Dermis microvascular lymphatic vessel endothelial cell (primary cell): ENCODE data around the gene SPOCD1. TPM values are rescaled to one million over a fixed set of nuclear protein-coding genes. Genes with fewer than 3 reads are reported as not detected.

Experiments used
- DNase-seq, 2 donors: peaks; one replicate each; pipeline versions ENCODE4 v3.0.0 to v3.0.0-alpha.2; 2010; ENCODE audit warnings: low read depth in 2 of 2
- total RNA-seq: library from RNA; depleted of rRNA; stranded (reverse); fragments of >200 nt; gene quantifications from 2 replicates; pipeline ENCODE4 v1.2.1, GENCODE V29; 2014

SPOCD1 gene
- total RNA-seq, 1 donor from 2014 or later, result 4.0 TPM

DNA sequence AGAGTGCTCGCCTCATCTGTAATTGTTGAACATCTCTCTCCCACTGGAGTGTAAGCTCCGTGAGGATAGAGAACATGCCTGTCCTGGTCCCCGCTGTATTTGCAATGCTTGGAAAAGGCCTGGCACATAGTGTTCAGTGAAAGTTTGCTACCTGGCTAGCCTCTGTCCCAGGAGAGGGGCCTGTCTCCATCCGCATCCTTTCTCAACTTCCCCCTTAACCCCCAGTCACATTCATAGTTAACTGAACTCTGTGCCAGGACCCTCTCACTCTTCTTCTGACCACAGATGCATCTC is 15.2 kb downstream of the SPOCD1 start:
- DNase-seq, result no peak

DNA sequence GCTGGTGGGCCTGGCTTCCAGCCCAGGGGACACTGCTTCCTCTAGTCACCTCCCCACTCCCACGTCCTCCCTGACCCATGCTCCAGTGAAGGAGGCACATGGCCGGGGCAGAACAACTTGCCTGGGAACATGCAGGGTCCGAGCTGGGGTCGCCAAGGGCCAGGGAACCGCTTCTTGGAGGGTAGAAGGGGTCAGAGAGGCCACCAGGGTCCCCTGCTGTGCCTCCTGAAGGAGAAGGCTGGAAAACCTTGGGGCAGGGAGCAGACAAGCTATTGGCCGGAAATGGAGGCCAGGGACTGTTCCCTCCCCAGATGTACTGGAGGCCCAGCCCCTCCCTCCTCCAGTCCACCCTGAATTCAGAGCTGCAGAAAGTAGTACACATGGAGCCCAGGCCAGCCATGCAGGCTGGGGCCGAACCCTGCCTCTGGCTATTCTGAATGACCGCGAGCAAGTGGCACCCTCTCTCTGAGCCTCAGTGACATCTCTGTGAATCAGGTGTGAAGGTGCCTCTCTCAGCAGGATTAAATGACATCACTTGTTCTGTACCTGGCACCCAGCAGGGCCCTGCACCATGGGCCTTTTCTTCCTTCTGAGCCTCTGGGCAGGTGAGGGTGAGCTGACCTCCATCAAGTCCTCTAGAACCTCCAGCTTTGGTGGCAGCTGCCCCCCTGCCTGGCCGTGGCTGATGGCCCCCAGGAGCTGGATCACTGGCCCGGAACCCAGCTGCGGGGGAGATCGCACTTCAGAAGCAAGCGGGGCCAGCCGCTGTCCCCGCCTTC is 15.7 kb downstream of the SPOCD1 start:
- DNase-seq, result no peak

DNA sequence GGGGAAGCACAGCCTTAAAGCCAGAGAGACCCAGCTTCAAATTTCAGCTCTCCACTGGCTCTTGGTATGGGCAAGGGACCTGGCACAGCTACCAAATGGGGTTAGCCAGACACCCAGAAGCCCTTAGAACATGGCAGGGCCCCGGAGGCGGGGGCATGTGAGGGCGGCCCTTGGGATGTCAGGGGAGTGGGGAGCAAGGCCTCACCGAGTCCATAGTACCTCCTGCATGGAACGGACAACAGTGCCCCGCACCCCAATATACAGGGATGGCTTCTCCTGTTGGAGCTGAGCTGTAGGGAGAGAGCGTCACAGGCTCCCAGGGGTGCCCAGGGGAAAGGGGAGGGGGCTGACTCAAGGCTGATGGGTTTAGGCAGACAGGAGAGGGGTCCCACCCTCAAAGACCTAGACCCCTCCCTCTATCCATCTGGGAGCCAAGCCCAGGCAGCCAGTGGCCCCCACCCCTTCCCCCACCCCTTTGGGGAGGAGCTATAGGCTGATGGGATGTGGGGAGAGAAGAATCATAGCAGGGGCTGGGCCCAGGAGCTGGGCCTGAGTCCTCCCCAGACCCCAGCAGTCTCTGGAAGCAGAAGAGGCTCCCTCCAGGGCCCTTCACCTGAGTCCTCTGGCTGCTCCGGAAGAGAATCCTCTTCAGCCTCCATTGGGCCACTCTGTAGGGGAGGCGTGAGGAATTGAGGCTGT is 16.5 kb downstream of the SPOCD1 start:
- no peak for DNase-seq

DNA sequence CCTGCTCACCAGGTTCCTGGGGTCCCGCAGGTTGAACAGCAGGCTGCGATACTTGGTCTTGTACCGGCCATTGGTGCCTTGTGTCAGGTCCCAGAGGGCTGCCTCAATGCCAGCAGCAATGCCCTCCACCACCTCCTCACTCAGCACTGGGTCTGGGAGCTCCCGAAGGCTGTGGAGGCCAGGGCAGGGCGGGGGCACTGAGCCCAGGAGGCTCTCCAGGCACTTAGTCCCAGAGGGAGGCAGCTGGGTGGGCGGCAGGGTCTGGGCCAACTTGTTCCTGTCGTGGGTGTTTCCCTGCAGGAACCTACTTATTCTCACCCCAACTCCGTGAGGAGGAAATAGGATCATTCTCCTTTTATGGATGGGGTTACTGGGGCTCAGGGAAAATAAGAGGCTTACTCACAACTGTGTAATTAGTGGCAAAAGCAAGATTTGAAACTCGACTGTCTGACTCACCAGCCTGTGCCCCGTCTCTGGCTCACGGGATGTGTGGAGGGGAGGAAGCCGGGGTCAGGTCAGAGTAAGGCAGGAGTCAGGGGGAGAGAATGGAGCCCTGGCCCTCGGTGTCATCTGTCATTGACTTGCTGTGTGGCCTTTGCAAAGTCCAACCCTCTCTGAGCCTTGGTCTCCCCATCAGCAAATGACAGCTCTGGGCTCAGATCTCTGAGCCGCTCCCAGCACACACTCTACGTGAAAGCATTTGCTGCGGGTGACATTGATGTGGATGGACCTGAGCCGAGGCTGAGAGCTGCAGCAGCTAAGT is 17.2 kb downstream of the SPOCD1 start:
- DNase-seq, result peak in 1 of 2 donors; percentile 86

DNA sequence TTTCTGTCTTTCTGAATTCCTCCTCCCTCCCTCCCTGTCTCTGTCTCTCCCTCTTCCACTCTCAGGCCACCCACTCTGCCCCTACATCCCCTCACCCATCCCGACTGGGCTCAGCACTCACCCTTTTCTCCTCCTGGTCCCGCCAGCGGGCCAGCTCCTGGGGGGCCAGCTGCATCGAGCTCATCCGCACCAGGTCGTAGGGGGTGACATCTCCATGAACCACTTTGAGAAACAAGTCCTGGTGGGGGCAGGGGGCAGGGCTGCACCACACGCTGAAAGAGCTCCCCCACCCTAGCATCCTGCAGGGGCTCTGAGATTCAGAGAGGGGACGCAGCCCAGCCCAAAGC is 17.8 kb downstream of the SPOCD1 start:
- no peak for DNase-seq

DNA sequence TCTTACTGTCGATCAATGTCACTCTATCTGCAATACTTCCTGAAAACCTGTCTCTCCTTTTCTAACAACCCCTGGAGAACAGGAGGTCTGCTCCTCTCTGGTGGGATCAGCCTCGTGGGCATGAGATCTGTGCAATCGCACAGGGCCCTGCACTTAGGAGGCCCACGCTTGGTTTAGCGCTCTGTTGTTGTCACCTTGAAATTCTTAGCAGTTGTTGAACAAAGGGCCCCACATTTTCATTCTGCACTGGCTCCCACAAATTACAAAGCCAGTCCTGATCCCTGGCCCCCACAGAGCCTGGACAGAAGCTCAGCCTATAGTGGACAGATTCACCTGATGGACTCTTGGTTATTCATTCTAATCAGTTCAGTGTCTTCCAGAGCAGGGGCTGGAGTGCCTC is 18.6 kb downstream of the SPOCD1 start:
- no peak for DNase-seq

DNA sequence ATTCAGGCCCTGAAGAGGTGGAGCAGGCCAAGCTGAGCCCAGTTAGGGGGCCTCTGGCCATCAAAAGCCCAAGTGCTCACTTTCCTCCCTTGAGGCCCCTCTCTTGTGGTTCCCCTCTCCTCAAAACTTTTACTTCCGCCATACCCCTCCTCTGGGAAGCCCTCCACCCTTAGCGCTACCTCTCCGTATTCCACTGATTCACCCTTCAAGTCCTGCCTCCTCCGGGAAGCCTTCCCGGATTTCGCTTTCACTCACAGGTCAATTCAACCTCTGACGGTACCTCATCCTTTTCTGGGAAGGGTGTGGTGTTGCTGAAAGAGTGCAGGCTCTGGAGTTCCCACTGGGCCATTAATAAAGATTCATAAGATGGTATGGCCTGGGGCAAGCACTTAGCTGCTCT is 19.1 kb downstream of the SPOCD1 start:
- DNase-seq, result no peak

DNA sequence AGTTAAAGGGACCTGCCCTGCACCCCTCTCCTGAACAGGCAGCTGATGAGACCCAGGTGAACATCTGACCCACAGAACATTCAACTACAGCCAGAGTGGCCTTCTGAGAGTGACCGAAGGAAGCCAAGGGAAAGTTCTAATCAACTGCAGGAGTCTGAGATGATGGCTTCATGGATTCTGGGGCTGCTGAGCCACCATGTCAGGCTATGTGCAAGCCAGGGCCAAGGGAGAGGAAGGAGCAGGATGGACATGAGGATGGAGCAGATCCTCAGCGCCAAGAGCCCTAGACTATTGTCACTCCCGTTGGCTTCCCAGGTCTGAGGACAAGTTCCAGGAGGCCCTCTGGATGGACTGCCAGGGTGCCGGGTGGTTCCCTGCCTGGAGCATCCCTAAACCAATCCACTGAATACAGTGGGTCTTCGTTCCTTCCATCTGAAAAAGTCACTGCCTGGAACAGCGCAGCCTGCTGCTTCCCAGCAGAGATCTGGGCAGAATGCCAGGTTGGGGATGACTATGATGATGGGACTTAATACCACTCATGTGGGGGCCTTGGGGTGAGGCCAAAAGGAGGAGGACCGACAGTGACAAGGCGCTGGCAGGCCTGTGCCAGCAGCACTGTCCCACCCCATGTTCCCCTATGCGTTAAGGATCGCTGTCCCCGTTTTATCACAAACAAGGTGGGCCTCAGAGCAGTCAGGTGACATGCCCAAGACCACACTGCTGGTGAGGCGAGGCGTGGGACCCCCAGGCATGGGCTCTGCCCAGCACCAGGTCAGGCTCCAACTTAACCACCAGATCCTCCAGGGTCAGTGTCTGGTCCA is 19.8 kb downstream of the SPOCD1 start:
- peak in 1 of 2 donors; percentile 80 for DNase-seq

DNA sequence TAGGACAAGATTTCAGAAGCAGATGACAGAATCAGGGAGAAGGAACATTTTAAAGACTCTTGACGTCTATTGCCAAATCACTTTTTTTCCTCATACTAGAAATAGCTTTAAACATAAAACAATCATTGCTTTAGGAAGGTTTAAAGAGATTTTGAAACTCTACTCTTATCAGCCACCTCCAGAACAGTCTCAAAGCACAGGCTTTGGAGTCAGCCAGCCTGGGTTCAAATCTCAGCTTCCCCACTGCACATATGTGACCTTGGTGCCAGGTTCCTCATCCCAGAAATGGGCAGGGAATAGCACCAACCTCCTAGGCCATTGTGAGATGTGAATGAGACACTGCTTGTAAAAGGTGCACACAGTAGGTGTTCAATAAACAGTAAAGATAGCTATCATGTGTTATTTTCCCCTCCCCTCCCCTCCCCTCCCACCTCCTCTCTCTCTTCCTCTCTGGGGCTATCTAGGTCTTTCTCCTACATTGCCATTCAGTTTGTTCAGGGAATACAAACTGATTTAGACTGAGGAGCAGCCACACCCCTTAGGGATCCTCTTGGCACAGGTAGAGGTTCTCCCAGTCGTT is 20.6 kb downstream of the SPOCD1 start:
- DNase-seq, result no peak

DNA sequence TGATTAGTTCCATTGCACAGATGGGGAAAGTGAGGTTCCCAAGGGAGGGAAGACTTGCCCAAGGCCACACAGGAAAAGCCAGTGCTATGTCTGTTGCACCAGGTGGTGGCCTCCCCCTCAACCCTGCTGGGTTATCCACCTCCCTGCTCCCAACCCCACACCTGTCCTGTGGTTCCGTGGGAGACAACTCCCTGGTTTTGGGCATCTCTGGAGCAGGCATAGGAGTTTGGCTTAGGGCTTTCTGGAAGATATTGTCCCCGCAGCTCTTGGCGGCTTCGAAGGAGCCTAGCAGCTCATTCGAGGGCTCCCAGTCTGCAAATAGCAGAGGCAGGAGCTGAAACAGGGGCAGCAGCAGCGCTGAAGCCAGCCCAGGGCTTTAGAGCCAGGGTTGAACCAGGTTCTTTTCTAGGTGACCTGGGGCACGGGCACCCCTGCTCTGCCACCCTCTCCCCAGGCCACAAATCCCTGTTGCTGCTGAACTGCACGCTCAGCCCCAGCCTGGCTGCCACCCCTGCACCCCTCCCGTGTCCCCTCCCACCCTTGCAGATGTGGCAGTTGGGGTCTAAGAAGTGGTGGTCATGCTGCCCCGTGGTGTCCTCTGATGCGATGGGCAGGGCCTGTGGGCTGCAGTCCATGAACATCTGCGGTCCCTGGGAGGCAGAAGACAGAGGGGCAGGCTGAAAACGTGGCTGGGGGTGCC is 22.1 kb downstream of the SPOCD1 start:
- DNase-seq, result no peak

DNA sequence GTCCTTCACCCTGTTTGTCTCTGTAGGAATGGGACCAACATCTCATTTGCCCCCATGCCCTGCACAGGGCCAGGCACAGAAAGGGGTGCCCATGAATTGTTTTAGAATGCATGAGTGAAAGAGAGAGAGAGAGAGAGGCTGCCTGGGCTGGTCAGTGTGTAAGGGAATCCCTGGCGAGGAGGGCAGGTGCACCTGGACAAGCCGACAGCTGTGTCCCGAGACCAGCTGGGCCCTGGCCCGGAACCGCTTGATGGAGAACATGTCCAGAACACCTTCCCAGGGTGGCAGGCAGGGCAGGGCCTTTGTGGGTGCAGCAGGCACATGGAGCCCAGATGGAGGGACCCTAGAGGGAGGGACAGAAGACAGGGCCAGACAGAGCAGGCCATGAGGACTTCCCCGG is 22.7 kb downstream of the SPOCD1 start:
- no peak for DNase-seq

DNA sequence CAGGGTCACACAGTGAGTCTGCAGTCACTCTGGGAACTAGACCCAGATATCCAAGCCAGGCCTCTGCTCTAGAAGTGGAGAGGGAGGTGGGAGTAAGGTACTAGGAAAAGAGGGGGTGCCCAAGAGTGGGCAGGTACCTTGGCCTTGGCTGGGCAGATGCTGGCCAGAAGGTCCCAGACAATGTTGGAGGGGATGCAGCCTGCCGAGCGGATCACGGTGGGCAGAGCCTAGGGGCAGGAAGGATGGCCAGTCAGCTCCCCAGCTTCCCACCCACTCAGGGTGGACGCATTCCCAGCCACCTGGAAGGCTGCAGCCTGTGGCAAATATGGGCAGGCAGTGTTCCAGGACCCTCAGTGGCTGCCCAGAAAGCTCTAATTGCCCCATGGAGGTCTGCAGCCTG is 23.3 kb downstream of the SPOCD1 start:
- no peak for DNase-seq

DNA sequence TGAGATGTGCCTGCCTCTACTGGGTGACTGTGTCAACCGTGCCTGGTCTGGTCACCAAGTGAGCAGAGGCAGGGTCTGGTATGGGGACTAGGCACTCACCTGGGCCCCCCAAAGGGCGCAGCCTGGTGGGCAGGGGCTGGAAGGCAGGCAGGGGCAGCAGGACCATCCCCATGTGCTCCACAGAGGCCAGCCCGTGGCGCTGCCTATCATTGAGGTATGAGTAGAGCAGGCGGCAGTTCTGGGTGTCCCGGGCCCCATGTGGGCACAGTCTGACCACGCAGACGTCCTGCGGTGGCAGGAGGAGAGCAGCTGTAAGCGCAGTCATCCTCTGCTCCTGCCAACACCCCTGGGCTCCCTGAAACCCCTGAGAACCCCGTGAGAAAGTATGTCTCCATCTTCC is 23.7 kb downstream of the SPOCD1 start:
- no peak for DNase-seq

DNA sequence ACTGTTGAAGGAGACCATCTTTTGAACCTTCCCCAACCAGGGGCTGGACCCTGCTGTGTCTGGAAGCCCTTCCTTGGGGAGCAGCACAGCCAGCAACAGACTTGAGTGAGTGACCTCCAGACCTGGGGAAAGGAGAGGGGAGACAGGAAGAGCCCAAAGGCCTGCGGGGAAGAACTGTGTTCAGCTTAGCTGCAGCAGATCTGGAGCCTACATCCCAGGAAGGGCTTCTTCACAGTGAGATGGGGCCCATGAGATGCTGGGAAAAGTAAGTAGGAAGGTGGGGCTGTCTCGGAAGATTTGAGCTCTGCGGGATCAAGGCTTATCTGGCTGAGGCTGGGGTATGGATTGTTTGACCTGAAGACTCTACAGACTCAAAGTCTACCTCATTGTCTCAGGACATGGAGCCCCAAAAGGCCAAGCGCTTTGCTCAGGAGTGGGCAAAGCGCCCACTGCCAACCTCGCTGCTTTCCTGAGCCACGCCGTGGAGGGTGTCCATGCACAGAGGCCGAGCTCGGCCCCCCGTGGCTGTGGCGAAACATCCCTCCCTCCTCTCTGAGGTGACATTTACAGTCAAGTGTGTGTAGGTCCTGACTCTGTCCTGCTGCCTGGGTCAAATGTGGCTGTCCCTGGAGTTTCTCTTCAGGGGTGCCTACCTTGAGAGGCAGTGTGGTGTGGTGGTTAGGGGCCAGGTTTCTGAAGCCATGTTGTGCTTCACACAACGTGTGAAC is 24.5 kb downstream of the SPOCD1 start:
- DNase-seq, result no peak

DNA sequence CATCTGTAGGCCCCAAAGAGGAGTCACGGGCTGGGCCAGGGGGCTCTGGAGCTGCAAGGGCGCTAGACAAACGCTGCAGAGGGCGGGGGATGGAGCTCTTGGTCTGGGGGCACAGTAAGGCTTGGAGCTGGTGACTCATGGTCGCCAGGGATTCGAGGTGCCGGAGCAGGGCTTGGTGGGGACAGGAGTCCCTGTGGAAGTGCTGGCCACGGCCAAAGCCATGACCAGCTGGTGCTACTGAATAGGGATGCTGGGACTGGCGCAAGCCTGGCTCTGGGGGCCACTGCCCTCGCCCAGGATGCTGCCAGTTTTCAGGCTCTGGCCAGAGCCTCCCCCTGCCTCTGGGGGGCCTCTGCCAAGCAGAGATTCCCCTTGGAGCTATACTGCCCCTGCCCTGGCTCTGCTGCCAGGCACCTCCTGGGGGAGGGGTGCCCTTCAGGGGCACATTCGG is 25.2 kb downstream of the SPOCD1 start:
- DNase-seq, result no peak

DNA sequence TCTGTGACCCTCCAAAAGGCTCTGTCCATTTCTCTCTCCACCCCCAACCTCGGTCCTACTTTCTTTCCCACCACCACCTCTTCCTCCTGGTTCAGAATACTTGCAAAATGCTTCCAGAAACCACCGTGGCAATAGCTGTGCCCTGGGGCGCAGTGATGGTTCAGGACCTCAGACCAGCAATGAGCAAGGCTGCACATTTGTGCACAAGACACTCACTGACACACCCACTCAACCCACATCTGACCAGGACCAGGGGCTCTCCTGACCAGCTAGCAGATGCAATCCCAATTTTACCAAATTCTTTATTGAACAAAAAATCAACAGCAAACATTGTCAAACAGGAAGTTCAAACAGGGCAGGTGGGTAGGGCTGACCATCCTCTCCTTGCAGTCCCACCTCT is 25.7 kb downstream of the SPOCD1 start:
- DNase-seq, result no peak

DNA sequence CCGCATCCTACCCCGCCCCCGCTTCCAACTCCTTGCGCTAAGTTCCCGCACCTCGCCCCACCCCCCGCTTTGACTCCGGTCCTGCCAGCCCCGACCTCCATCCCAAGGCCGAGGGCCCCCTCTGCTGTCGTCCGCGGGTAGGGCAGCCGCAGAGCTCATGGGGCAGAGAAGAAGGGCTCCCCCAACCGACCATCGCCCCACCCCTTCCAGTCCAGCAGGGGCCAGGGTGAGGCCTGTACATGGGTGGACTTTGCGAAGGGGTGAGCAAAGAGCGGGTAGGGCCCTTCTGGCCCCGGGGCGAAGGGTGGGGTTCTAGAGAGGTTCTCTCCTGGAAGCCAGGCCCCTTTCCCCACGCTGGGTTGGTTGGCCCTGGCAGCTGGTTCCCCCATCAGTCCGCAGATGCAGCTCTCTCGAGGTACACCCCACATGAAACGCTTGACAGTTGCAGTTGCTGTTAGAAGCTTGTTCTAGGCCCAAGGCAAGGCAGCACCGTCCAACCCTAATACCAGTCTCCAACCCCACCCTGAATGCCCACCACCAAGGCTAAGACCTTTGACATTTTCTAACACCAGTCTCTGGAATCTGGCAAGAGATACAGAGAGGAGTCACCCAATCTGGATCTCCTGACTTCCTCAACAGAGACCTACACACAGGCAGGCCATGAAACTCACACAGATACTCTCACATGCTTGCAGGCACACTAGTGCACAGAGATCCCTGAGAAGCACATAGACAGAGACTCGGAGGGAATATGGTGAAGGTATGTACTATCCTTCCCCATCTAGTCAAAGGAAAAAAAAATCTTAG is 26.4 kb downstream of the SPOCD1 start:
- DNase-seq, result peak; percentile 66 to 87

DNA sequence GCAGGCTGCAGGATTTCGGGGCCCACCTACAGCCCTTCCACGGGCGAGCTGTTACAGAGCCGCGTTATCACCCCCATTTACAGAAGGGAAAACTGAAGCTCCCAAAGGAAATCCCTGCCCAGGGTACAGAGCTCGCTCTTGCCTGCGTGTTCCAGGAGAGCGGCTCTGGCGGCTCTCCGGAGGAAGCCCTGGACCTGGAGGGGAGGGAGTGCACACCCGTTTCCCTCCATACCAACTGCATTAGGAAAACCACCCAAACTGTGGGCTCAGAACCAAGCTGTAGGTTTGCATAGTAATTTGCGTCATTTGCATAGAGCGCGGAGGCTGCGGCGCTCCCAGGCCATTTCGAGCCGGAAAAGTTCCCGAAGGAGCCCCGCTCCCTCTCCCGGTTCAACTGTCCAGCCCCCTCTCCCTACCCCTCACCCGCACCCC is 27.0 kb downstream of the SPOCD1 start:
- peak in 1 of 2 donors; percentile 20 for DNase-seq

DNA sequence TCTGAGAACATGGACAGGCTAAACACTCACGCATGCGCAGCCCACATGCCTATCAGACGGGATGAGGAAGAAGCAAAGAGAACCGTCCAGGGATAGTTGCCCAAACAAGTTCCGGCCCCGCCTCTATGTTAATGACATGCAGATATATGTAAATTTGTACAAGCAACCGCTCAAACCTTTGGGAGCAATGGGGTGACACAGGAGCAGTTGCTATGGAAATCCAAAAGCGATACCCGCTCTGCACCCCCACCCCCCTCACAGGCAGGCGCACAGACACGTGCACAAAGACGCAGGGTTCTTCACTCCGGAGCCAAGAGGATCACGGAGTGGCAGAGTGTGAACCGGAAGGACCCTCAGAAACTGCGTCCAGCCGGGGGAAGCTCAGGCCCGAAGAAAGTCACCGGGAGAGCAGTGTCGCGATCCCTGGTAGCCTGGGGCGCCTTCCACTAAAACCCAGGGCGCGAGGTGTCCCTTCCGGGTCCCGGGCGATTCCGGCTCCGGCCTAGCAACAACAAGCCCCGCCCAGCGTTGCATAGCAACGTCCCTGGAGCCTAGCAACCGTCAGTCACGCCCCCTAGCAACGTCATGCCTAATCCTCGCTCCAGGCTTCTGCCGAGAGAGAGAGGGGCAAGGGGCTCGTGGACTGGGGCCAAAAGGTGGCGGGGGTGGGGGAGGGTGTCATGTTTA is 27.5 kb downstream of the SPOCD1 start:
- peak; percentile 83 to 86 for DNase-seq
